Measurements from ENCODE around the gene SMG6.

GRCh38 chr17:2237521-2237921 is 66.1 kb downstream of the SMG6 start:
- no peak for TF ChIP-seq CTCF (conservative IDR thresholded peaks at IDR 0.05 in 1 of 2, IDR thresholded peaks at IDR 0.05 in 1 of 2; ENCODE audit: extremely low read depth in 1 of 2, insufficient read depth in 1 of 2, low read depth in 1 of 2, low read length in 2 of 2)
- no peak for TF ChIP-seq EZH2 (IDR thresholded peaks at IDR 0.05; ENCODE audit: borderline replicate concordance, low read length)

Data from mammary epithelial cell (primary cell).